NT2/D1 (cell line): ENCODE results near the gene ARID1A.
A peak's percentile ranks its signal among the peaks of the same experiment; 100 is the strongest.

Experiments used
- DNase-seq: peaks from one replicate; pipeline ENCODE4 v3.0.0-alpha.2; 2011; ENCODE audit warnings: low read depth, low spot score
- H3K27me3 ChIP-seq: 2 replicates; pipeline ENCODE4 v1.6.0; 2011; ENCODE audit warnings: mild to moderate bottlenecking; ENCODE audit not compliant: insufficient read length, insufficient read depth
- H3K36me3 ChIP-seq: 2 replicates; pipeline ENCODE4 v1.6.1; 2011; ENCODE audit warnings: mild to moderate bottlenecking, low read length, mixed read lengths; ENCODE audit not compliant: insufficient read depth, insufficient read length
- H3K4me1 ChIP-seq: 2 replicates; pipeline ENCODE4 v1.5.1; 2011; ENCODE audit not compliant: insufficient read depth, insufficient read length
- H3K4me3 ChIP-seq: 2 replicates; pipeline ENCODE4 v1.5.1; 2011; ENCODE audit warnings: low read depth; ENCODE audit not compliant: insufficient read length
- H3K9ac ChIP-seq: 2 replicates; pipeline ENCODE4 v1.6.0; 2011; ENCODE audit warnings: low read depth; ENCODE audit not compliant: insufficient read length
- H3K9me3 ChIP-seq: 2 replicates; pipeline ENCODE4 v1.5.1; 2011; ENCODE audit warnings: mild to moderate bottlenecking, low read length; ENCODE audit not compliant: insufficient read depth
- SUZ12 ChIP-seq: IDR thresholded peaks from 2 replicates; pipeline ENCODE4 v1.6.1; 2011; ENCODE audit not compliant: insufficient read length, insufficient read depth; ENCODE audit errors: extremely low read depth
- YY1 ChIP-seq: IDR thresholded peaks from 2 replicates; pipeline ENCODE4 v1.6.1; 2011; ENCODE audit not compliant: insufficient read length, insufficient read depth
- ZNF274 ChIP-seq: IDR thresholded peaks from 2 replicates; pipeline ENCODE4 v1.6.1; 2011; ENCODE audit warnings: mild to moderate bottlenecking, low read depth, low read length

ARID1A gene

GRCh38 chr1:26686795-26687194, 9.0 kb upstream of the ARID1A start:
- no peak overlapping the region for H3K9ac ChIP-seq
- H3K27me3 ChIP-seq, result no peaks in the 10 kb centered on the region
- no peak overlapping the region for H3K4me3 ChIP-seq
- H3K36me3 ChIP-seq, result no peaks in the 10 kb centered on the region
- no peaks in the 10 kb centered on the region for H3K4me1 ChIP-seq
- H3K9me3 ChIP-seq, result no peaks in the 10 kb centered on the region
- TF ChIP-seq ZNF274 (no peak), SUZ12 (no peak), YY1 (no peak)
- no peak for DNase-seq

DNA sequence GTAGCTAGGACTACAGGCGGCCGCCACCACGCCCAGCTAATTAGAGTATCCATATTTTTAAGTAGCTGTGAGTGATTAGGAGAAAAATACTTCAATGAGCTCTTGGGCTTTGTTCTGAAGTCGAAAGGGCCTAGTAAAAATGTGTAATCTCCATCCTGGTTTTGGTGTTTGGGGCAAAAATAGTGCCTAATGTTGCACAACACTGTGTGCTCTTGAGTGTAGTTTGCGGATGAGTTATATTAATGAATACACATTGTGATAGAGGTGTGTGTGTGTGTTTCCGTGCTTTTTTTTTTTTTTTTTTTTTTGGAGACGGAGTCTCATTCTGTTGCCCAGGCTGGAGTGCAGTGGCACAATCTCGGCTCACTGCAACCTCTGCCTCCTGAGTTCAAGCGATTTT, 6.3 kb upstream of the ARID1A start:
- H3K4me1 ChIP-seq, result peaks cover 3% of the 10 kb centered on the region
- no peak for TF ChIP-seq ZNF274
- no peak for TF ChIP-seq SUZ12
- no peak for TF ChIP-seq YY1
- DNase-seq, result no peak
- no peaks in the 10 kb centered on the region for H3K36me3 ChIP-seq
- no peaks in the 10 kb centered on the region for H3K27me3 ChIP-seq
- H3K9ac ChIP-seq, result no peak overlapping the region
- no peak overlapping the region for H3K4me3 ChIP-seq
- no peaks in the 10 kb centered on the region; the same call in 1 of the 2 replicates for H3K9me3 ChIP-seq

DNA sequence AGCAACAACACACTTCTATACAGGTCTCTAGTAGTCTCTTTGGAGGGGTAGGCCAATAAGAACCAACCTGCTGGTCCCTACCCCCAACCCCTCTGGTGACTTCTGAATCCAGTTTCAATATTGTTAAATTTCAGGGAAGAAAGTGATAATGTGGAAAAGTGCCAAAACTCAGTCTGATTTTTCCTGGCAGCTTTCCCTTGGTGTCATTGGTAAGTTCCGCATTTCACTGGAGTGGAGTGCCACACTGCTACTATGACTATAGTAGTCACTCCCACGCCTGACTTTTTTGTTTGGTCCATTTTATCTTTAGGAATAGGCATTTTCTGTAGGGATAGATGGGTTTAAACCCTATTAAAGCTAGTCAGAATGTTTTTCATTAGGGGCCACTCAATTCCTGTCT, 5.7 kb upstream of the ARID1A start:
- Histone ChIP-seq H3K9ac (no peak overlapping the region), H3K4me1 (peaks cover 3% of the 10 kb centered on the region), H3K27me3 (no peaks in the 10 kb centered on the region), H3K4me3 (no peak overlapping the region), H3K9me3 (no peaks in the 10 kb centered on the region; the same call in 1 of the 2 replicates), H3K36me3 (no peaks in the 10 kb centered on the region)
- no peak for DNase-seq
- TF ChIP-seq SUZ12, result no peak
- no peak for TF ChIP-seq ZNF274
- no peak for TF ChIP-seq YY1

DNA sequence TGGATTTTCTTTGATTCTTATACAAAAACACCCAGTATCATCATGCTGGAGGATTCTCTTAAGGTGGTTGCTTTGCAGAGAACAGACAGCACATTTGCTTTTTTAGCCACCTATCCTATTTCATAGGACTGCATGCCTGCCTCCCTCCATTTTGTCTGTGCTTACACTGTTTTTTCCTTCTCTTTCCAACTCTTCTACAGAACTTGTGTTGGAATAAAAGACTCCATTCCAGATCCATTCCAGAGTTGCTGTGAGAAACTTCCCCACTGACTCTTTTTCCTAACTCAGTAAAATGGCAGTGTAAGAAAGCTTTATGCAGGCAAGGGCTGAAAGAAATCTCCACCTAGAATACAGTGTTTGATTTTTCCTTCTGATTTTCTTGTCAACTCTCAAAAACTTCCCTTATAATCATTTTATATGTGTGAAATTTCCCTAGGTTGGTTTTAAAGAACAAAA, 5.2 kb upstream of the ARID1A start:
- H3K4me1 ChIP-seq, result peaks cover 3% of the 10 kb centered on the region
- DNase-seq, result no peak
- no peak for TF ChIP-seq YY1
- TF ChIP-seq ZNF274, result no peak
- no peak for TF ChIP-seq SUZ12

DNA sequence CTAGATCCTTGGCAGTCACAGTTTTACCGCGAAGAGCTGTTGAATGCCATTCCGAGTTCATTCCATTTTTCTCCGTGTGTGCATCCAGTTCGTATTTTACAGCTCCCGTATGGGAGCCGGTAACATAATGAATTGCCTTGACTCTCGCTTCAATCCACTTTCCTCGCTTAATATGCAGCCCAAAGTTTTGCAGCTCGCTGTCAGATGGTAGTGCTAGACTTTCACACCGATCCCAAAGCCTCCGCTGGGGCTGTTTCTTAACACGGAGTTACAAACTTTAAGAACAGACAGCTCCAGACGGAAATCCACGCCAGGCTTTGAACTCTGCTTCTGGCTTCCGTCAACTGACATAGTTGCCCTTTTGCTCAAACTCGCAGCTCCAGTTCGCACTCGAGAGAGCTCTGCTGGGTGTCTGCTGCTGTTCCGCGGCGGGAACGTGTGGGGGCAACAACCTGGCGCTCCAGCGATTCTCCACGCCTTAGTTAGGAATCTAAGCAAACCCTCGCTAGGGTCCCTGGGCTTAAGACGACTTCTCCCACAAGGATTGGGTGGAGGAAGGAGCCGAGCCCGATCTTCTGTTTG, 3.5 kb upstream of the ARID1A start:
- Histone ChIP-seq H3K4me1 (peaks cover 3% of the 10 kb centered on the region), H3K36me3 (no peaks in the 10 kb centered on the region), H3K27me3 (no peaks in the 10 kb centered on the region), H3K9me3 (no peaks in the 10 kb centered on the region; the same call in 1 of the 2 replicates), H3K4me3 (peak overlapping the region; percentile 38), H3K9ac (peak overlapping the region; percentile 74)
- peak; percentile 84 for DNase-seq
- TF ChIP-seq YY1, result no peak
- no peak for TF ChIP-seq SUZ12
- no peak for TF ChIP-seq ZNF274

More for the DNA sequence above, 5.2 kb upstream of the ARID1A start:
- Histone ChIP-seq H3K9ac (no peak overlapping the region), H3K36me3 (no peaks in the 10 kb centered on the region), H3K9me3 (no peaks in the 10 kb centered on the region; the same call in 1 of the 2 replicates), H3K27me3 (no peaks in the 10 kb centered on the region), H3K4me3 (no peak overlapping the region)

DNA sequence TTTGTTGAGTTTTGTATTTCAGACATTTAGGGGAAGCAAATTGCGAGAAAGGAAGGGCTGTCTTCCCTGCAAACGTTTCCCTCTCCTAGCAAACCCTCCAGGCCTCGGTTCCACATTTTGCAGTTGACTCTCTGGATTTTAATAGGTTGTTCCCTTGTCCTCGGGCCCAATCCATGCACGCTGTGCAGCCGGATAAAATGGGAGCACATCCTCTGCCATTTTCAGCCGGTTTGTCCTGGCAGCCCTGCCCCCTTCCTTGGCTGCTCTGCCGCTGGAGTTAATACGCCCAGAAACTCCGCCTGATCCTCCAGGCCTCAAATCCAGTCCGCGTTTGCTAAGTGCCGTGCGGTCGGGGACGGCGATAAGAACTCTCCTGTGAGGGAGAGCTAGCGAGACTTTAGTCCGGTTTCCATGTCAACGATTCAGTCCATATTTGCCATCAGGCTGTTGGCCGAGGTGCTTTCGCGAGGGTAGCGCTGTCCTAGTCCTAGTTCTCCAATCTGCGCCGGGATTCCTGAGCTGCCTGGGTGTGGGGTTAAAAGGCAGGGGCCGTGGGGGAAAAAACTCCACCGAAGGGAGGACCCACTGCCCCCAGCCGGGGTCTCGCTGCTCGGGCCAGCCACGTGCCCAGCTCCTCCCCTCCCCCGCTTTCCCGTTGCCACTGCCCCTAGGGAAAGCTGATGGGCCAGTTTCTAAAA, 2.9 kb upstream of the ARID1A start:
- peak overlapping the region; percentile 38 for H3K4me3 ChIP-seq
- no peak for TF ChIP-seq YY1
- TF ChIP-seq SUZ12, result no peak
- TF ChIP-seq ZNF274, result no peak
- H3K4me1 ChIP-seq, result peaks cover 3% of the 10 kb centered on the region
- no peaks in the 10 kb centered on the region for H3K27me3 ChIP-seq
- no peaks in the 10 kb centered on the region for H3K36me3 ChIP-seq
- peak overlapping the region; percentile 74 for H3K9ac ChIP-seq
- no peaks in the 10 kb centered on the region; the same call in 1 of the 2 replicates for H3K9me3 ChIP-seq
- DNase-seq, result peak; percentile 98

DNA sequence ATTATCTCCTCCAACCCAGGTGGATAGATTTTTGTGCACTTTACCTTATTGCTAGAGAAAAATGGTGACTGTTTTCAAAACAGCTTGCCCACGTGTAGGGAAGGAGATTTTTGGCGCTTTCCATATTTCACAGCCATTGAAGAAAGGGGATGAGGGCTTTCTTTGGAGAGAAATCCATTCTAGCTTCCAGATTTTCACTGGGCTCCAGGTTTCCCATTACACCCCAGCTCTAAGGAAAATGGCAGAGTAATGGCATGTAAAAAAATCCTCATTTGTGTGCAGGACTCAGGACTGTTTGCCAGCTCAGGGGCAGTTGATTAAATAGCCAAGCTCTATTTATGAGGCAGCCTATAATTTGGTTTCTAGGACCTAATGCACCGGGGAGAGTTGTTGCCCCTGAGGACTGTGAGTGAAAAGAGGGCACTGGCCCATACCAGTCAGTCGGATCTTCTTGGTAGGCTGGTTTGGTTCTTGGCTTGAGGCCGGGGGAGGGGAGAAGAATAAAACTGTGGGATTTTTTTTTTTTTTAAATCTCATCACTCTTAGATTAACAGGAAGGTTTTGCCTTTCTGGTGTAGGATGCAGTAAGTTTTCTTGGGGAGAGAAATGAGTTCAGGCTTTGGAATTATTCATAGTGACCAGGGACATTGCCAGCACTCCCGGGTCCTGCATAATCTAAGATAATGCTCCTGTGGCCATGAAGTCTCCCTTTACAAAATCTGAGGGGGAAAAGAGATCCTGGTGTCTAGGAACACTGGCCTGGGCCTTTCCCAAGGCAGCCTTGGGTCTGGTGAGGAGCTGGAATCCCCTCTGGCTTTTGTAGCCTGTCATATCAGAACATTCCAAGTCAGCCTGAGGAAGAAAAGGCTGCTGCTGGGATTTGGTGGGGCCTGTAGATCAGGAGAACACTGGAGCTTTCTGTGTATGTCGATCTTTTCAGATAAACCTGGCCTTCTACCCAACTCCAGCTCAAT, 1.9 kb upstream of the ARID1A start:
- DNase-seq, result no peak
- TF ChIP-seq SUZ12 (no peak), YY1 (no peak), ZNF274 (no peak)
- no peaks in the 10 kb centered on the region for H3K27me3 ChIP-seq

More for the DNA sequence above, 1.9 kb upstream of the ARID1A start:
- Histone ChIP-seq H3K36me3 (no peaks in the 10 kb centered on the region), H3K4me1 (peaks cover 3% of the 10 kb centered on the region), H3K9me3 (no peaks in the 10 kb centered on the region; the same call in 1 of the 2 replicates), H3K9ac (peak overlapping the region; percentile 93), H3K4me3 (peak overlapping the region; percentile 38)
